GM18951 (cell line): ENCODE measurements around the gene RBM42.

Experiments
- POLR2A ChIP-seq: IDR thresholded peaks from 4 replicates; pipeline ENCODE4 v1.6.1; 2011; ENCODE audit warnings: mild to moderate bottlenecking; ENCODE audit not compliant: insufficient read length, insufficient read depth; ENCODE audit errors: extremely low read depth
- in situ Hi-C: fragments of 300-500 bp; cut with MboI; formaldehyde crosslinking; loops from one replicate; pipeline ENCODE4 v1.12.0; 2022; ENCODE audit warnings: low sequenced_read_pairs, mixed read lengths, inconsistent platforms; ENCODE audit not compliant: unreplicated experiment

The RBM42 gene

DNA sequence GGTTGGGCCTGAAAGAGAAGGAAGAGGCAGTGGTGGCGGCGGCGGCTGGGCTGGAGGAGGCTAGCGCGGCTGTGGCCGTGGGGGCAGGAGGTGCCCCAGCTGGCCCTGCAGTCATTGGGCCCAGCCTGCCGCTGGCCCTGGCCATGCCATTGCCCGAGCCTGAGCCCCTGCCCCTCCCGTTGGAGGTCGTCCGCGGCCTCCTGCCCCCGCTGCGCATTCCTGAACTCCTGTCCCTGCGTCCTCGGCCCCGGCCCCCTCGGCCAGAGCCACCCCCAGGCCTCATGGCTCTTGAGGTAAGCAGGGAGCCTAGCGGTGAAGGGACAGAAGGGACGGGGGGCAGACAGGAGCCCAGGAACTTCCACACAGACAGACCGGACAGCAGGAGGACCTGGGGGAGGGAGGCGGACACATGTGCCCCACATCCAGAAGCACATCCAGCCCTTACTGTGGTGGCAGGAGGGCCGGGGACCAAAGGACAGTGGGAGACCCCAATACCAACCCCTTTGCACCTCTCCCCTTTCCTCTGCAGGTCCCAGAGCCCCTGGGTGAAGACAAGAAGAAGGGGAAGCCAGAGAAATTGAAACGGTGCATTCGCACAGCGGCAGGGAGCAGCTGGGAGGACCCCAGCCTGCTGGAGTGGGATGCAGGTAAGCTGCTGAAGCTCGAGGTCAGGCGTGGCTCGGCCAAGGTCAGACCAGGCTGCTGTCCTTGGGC is 5.0 kb downstream of the RBM42 start:
- TF ChIP-seq POLR2A, result no peak
- in situ Hi-C loops, result no loop called here

DNA sequence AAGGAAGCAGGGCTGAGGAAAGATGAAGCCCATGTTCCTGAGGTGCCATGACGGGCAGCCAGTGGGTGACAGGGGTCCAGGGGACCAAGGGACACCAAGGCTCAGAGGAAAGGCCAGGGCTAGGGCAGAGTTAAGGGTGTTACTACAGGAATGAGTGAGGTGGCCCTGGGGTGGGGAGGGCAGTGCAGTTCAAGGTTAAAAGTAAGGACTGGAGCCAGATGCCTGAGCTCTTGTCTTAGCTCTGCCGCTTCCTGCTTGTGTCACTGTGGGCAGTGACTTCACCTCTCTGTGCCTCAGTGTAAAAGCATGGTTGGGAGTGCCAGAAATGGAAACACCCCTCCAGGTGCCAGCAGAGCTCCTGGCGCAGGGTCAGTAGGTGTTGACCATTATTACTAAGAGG is 7.8 kb downstream of the RBM42 start:
- no peak for TF ChIP-seq POLR2A
- in situ Hi-C loops, result no loop called here

DNA sequence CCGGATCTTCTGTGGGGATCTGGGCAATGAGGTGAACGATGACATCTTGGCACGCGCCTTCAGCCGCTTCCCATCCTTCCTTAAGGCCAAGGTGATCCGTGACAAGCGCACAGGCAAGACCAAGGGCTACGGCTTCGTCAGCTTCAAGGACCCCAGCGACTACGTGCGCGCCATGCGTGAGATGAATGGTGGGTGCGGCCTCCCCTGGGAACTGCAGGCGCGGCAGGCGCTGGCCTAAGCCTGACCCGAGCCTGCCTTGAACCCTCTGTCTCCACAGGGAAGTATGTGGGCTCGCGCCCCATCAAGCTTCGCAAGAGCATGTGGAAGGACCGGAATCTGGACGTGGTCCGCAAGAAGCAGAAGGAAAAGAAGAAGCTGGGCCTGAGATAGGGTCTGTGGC is 8.3 kb downstream of the RBM42 start:
- in situ Hi-C loops, result no loop called here
- TF ChIP-seq POLR2A, result no peak

GRCh38 chr19:35639321-35639639 is 10.4 kb downstream of the RBM42 start:
- in situ Hi-C loops, result no loop called here
- TF ChIP-seq POLR2A, result no peak

DNA sequence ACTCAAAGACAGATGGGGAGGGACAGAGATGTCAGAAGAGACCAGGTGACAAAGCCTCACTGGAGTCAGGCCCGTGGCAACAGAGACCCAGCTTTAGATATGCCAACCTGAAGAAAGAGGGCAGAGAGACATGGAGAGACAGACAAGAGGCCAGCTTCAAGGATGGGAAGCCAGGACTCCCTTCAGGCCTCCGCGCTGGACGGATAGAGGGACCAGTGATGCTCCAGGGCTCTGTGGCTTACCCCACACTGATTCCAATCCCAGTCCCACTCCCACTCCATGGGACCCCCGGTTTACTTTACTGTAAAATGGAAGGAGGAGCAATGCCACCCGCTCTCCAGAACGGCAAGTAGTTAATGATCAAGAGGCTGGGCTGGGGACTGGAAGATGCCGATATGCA is 11.0 kb downstream of the RBM42 start:
- in situ Hi-C loops, result no loop called here
- no peak for TF ChIP-seq POLR2A

- no peak for TF ChIP-seq POLR2A
- in situ Hi-C loops, result no loop called here
These were observed 12.8 kb downstream of the RBM42 start, which contains the start of gene ETV2 for GRCh38 chr19:35641515-35642151. Gene ETV2 (plus strand): TSS chr19:35641745. CDS start chr19:35642461, 716 bp downstream.

- TF ChIP-seq POLR2A, result no peak
- in situ Hi-C loops, result no loop called here
These were observed 13.5 kb downstream of the RBM42 start for GRCh38 chr19:35642312-35642711.

- in situ Hi-C loops, result no loop called here
- TF ChIP-seq POLR2A, result no peak
These were observed 14.0 kb downstream of the RBM42 start for GRCh38 chr19:35642798-35643254.

GRCh38 chr19:35643255-35644205 is 14.7 kb downstream of the RBM42 start:
- in situ Hi-C loops, result no loop called here
- peak; percentile 91 for TF ChIP-seq POLR2A

- TF ChIP-seq POLR2A, result peak; percentile 55
- in situ Hi-C loops, result no loop called here
These were observed 15.6 kb downstream of the RBM42 start for GRCh38 chr19:35644206-35644986.

DNA sequence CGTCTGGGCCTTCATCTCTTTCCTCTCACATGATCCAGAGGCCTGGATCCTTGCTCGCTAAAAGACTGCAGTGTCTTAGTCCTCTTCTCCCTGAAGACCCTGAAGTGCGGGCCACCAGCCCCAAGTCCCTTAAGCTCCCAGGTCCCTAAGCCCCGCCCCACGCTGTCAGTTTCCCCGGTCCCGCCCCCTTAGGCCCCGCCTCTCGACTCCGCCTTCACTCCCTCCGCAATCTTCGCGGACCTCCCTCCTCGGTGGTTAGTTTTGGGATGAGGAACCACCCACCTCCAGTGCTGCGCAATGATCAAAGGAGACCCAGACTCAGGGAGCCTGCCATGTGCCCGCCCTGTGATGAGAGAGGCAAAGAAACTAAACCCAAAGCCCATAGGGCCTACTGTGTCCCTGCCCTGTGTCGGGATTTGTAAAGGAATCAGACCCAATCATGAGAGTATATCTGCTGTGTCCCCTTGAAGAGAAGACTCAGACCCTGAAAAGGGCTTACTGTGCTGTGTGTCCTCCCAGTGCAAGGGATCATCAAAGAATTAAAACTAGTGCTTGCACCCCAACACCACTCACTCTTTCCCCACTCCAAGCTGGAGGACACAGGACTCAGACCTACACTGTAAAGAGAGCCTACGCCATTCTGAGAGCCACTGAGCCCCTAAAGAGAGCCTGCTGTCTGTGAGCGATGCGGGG is 16.3 kb downstream of the RBM42 start:
- in situ Hi-C loops, result no loop called here
- no peak for TF ChIP-seq POLR2A
